Endometrial microvascular endothelial cells (primary cell): ENCODE results near the gene DICER1. TPM values are rescaled to one million over a fixed set of nuclear protein-coding genes. Genes with fewer than 3 reads are reported as not detected.
"Not testable (repeated sequence)": the region's sequence is repeated elsewhere in the genome, so short reads cannot be mapped to it uniquely, and the experiment has no call there.

Experiments
- in situ Hi-C: cut with HindIII; loops from 2 replicates; pipeline ENCODE4 v1.10.0; 2017; ENCODE audit warnings: low sequenced_read_pairs, low pct_unique_long_range_greater_than_20kb; ENCODE audit errors: inconsistent ontology term
- total RNA-seq: library from RNA; depleted of rRNA; stranded (reverse); fragments of >200 nt; gene quantifications from one replicate; pipeline ENCODE4 v1.2.3, GENCODE V29; 2015; ENCODE audit errors: inconsistent ontology term

The DICER1 gene, protein sequence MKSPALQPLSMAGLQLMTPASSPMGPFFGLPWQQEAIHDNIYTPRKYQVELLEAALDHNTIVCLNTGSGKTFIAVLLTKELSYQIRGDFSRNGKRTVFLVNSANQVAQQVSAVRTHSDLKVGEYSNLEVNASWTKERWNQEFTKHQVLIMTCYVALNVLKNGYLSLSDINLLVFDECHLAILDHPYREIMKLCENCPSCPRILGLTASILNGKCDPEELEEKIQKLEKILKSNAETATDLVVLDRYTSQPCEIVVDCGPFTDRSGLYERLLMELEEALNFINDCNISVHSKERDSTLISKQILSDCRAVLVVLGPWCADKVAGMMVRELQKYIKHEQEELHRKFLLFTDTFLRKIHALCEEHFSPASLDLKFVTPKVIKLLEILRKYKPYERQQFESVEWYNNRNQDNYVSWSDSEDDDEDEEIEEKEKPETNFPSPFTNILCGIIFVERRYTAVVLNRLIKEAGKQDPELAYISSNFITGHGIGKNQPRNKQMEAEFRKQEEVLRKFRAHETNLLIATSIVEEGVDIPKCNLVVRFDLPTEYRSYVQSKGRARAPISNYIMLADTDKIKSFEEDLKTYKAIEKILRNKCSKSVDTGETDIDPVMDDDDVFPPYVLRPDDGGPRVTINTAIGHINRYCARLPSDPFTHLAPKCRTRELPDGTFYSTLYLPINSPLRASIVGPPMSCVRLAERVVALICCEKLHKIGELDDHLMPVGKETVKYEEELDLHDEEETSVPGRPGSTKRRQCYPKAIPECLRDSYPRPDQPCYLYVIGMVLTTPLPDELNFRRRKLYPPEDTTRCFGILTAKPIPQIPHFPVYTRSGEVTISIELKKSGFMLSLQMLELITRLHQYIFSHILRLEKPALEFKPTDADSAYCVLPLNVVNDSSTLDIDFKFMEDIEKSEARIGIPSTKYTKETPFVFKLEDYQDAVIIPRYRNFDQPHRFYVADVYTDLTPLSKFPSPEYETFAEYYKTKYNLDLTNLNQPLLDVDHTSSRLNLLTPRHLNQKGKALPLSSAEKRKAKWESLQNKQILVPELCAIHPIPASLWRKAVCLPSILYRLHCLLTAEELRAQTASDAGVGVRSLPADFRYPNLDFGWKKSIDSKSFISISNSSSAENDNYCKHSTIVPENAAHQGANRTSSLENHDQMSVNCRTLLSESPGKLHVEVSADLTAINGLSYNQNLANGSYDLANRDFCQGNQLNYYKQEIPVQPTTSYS (N-terminal part only)
- 27.5 TPM for total RNA-seq

DNA sequence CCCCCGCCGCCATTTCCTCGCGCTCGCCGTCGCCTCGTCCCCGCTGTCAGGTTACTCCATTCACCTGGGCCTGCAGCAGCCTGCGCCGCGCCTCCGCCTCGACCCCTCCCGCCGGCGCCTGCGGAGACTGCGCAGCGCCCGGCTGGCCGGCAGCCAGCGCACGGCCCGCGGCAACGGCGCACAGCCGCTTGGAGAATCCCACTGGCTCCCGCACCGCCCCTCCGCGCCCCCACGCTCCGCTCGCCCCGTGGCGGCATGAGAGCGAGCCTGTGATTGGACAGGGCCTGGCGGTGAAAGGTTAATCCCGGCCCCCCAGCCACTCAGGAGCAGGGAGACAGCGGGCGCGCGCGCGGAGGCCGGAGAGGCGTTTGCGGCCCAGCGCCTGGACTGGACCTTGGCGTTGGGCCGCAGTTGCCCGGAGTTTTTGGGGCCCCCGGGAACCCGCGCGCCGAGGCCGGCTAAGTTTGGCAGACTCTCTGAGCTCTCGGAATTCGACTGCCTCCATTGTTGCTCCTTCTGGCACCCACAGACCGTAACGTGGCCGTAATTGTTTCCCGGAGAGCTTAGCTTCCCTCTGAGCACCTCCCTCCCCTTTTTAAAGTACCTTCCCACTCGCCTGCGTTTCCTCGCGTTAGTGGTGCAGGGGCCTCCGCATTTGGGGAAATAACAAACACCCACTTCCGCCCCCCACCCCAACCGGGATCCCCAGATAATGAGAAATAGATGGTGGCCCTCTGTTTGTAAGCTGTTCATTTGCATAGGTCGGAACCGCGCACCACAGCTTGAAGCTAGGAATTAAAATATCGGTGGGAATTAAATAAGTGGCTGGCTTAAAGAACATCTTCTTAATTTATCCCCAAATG, at the start of gene DICER1:
TSS of gene DICER1 (minus strand) at position 203 of the 863 bp plus-strand sequence. CDS start 24,071 bp downstream, outside the sequence.
- in situ Hi-C loops = no loop called here

DNA sequence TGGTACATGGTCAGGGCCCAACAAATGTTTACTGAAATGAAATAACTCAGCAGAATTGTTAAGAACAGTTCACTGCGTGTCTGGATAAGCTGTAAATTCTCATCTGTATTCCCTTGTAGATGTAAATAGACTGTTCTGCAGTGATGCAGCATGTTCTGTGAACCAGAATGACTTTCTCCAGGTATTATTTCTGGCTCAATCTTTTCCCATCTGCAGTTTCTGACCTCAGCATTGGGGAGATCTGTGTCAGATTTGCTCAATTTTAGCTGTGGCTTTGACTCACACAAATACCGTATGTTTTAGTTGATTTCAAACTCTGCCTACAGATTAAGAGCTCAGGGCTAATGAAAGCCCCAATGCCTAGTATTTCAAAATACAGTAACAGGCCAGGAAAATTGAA, 49.2 kb upstream of the DICER1 start:
- in situ Hi-C loops = no loop called here

DNA sequence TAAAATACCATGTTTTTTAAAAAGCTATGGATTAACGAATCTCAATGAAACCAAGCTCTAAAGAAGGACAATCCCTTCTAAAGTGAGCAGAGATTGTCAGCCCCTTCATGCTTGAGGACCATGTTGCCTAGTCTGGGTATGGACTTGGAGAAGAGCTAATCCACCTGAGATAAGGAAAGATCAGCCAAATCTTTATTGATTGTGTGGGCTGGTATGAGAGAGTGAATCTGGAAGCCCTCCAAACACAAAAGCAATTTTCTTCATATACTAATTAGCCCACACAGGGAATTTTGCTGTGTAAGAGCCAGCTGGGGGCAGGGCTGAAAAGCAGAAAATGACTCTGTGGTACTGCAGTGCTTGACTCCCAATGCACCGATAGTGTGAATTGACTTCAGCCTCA, 47.4 kb upstream of the DICER1 start:
- in situ Hi-C loops = no loop called here

DNA sequence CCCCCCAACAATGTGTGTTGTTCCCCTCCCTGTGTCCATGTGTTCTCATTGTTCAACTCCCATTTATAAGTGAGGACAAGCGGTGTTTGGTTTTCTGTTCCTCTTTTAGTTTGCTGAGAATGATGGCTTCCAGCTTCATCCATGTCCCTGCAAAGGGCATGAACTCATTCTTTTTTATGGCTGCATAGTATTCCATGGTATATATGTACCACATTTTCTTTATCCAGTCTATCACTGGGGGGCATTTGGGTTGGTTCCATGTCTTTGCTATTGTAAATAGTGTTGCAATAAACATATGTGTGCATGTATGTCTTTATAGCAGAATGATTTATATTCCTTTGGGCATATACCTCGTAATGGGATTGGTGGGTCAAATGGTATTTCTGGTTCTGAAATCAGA, 44.4 kb upstream of the DICER1 start:
- in situ Hi-C loops = not testable (repeated sequence)

DNA sequence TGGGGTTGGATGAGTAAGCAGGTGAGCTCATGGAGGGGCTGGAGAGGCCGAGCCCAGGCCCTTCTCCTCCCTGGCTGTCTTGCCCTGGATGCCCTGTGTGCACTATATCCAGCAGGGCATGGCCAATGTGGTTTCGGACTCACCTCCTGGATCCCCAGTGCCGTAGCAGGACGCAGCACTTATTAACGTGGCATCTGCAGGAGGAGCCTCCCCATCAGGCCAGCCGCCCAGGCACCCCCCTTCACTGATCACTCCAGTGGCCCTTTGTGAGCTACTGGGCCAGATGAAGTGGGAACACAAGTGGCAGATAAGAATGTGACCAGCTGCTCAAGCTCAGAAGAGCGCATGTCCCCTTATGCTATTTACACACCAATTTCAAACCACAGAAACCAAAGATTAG, 43.1 kb upstream of the DICER1 start:
- in situ Hi-C loops = no loop called here

DNA sequence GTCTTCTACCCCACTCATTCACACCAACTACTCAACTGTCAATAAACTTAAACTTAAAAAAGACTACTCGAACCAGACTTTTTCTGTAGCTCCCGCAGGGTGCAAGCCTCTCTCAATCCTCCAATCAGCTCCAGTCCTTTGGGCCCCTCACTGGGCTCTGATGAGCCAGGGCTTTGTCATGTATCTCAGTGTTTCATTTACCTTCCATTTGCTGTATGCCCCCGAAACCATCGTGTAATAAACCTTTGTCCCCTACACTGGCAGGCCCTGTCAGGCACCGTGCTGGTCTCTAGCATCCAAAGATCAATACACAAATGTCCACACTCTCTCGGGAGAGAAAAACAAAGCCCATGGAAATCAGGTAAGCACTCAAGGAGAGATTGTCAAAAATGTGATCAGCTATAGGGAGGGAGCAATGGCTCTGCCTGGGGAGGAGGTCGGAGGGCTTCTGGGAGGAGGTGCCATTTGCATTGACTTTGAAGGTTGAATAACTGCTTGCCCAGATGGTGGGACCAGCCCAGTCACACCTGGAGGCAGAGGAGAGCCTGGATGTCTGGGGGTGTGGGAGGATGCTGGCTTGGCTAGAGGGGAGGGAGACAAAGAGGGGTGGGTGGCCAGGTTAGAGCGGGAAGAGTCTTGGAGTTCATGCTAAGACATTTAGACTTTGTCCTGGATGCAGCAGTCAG, 42.1 kb upstream of the DICER1 start:
- in situ Hi-C loops = no loop called here

DNA sequence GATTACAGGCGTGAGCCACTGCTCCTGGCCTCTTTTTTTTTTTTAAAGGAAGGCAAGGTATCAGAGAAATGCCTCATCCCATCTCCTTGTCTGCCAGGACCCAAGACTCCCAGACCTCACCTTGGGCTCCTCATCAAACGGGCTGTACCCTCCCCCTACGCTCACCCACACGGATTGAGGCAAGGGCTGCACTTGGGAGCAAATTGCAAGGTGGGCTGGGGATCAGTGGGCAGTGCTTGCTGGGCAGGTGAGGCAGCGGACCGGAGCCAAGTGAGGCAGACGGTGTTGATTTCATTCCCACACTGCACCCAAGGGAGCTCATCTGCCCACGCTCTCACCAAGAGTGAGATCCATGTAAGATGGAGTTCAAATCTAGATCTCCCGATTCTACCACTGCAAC, 41.0 kb upstream of the DICER1 start:
- in situ Hi-C loops = no loop called here

DNA sequence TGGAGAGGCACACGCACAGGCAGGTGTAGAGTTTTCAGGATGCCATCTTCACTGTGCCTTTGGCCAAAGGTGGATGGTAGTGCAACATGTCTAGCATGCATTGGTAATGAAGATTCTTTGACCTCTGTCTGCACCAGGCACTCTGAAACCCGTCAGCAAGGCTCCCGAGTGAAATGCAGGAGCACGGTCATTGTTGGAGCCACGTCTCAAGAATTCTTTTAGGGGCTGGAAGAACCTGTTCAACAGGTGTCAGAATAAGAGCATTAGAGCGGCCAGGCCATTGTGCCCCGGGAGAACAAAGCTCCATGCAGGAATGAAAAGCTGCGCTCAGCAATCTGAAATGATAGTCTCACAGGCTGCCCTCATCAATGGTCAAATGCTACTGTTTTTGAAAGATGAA, 40.2 kb upstream of the DICER1 start:
- in situ Hi-C loops = no loop called here

DNA sequence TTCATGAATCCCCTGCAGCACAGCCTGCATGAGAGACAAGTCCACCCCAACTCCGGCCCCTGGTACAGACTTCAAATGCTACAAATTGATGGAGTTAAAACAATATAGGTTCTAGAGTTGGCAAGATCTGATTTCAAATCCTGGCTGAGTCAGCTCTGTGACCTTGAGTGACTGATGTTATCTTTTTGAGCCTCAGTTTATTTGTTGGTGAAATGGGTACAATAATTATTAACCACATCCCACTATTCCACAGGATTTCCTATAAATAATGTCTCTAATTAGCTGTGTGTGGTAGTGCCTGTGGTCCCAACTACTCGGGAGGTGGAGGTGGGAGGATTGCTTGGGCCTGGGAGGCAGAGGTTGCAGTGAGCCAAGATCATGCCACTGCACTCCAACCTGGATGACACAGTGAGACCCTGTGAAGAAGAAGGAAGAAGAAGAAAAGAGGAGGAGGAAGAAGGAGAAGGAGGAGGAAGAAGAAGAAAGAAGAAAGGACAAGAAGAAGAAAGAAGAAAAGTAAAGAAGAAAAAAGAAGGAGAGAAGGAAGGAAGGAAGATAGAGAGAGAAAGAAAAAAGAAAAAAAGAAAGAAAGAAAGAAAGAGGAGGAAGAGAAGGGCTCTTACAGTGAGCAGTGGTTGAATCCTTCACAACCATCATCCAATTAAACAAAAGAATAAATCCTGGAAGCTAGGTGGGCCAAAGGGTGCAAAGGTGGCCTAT, 39.7 kb upstream of the DICER1 start:
- in situ Hi-C loops = no loop called here

DNA sequence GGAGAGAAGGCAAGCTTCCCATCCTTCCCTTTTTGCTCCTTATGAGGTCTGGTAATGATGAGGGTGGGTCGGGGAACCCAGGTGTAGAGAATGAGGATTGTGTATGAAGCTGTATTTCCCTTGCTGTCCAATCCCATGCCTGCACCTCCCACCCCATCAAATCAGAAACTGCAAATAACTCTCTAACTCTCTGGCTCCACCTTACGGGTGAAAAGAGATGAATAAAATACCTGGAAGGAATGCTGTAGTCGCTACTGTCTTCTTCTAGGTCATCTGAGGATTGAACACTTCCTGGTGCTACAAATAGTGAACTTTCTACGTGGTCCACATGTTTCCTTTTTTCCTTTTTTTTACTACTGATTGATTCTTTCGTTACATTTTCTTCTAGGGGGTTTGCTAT, 38.9 kb upstream of the DICER1 start:
- in situ Hi-C loops = no loop called here

DNA sequence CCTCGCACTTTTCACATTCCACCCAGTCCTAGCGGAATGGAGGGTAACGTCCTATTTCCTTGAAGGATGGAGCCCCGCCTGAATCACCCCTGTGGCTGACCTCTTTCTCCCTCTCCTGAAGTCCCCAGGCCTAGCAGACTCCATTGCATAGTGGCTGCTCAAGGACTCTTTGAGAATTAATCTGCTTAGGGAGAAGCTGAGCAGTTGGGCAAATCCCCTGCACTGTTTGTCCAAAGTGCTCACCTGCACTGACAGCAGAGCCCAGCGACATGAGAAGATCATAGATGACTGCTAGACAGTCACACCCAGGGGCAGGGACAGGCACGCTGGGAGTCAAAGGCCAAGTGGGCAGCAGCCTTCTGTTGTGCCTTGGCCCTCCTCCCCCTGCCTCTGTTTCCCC, 37.7 kb upstream of the DICER1 start:
- in situ Hi-C loops = no loop called here

DNA sequence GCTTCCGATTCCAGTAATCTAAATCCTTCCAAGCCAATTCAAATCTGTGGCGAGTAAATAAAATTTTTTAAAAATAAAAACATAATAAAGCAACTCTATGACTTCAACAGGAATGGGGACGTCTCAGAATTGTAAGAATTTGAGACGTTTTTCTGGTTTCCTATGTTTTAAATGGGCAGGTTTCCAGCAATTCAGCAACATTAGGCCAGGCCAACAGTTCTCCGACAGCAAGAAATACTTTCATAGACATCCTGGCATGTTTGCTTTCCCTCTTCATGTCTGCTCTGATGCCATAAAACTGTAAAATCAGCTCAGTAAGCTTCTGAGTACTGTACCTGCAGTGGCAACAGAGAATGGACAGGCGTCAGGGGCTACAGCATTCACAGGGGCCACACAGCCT, 35.8 kb upstream of the DICER1 start:
- in situ Hi-C loops = no loop called here

DNA sequence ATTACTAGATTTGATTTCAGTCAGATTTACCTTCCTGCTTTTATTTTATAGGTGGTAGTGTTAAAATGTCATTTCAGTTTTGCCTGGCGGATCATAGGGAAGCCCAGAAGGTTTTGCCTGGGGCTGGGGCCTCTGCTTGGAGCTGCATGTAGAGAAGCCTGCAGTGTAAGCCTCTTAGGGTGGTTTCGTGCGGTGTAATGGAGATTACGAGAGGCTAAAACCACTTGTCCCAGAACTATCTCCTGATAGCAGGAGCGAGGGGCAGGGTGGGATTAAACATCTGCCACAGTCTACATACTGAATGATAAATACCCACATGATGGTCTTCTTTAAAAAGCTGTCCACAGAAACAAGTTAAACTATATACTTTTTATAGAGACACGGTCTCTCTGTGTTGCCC, 35.0 kb upstream of the DICER1 start:
- in situ Hi-C loops = no loop called here

DNA sequence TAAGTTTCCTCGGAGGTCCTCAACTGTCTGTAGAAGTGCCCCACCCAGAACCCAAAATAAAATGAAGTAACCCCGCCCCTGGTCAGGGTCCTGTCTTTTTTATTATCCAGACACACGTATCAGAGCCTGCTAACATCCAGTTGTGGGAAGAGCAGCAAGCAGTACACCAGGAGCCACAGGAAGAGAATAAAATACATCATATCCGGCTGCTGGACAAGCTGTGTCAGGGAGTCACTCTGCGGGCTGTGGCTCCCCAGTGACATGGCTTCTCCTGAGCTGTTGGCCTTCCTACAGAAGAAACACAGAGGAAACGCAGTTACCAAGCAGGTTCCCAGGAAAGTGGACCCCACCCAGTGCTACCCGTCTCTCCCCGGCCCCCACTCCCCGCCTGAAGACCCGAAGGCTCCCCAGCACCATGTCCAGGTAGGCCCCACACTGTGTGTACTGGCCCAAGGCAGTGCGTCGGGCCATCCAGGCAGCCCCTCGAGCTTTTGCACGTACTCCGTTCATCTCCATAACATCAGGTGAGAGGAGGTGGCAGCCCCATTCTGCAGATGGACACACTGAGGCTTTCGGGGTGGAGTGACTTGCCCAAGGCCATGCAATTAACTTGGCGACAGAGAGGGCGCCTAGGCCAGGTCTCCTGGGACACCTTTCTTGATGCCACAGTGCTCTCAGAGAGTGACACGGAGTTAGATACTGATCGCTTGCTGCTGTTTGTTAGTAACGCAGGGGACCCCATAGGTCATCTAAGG, 34.3 kb upstream of the DICER1 start:
- in situ Hi-C loops = no loop called here

DNA sequence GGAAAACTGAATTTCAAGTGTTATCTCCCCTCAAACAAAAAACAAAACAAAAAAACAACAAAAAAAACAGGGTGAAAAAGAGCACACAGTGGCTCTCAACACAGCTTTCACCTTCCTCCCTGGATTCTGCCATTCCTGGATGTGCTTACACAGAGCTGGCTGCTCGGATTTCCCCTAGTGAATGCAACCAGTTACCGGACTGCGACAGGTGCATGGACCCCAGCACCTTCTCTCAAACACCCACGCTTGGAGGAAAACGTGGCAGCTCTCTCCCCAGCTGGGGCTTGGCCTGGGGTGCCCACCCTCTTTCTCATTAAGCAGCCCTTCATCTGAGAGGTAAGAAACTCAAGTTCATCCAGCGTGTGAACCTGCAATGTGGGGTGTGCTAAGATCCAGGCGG, 33.5 kb upstream of the DICER1 start:
- in situ Hi-C loops = no loop called here

DNA sequence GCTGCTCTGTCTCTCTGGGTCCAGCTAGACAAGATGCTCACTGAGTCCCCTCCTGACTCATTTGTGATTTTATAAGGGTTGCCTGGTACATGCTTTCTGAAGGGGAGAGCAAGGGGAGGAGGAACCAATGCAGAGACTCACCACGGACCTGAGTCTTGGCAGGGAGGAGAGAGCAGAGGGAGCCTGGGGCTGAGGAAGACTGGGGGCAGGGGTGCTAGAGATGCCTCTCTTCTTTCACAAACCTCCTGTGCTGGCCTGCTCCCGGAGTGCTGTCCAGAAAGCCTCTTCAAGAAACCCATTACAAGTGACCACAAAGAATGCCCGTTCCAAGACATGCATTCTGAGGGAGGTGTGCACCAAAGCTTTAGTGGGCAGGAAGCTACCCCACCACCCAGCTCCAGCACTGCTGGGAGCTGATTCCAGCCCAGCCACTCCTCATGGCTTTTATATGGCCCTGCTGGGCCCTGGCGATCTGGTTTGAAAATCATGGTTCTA, 33.1 kb upstream of the DICER1 start:
- in situ Hi-C loops = no loop called here
